PC-3 (cell line): Measurements from ENCODE around the gene GLDC.

Experiments used
- CTCF ChIP-seq: fragments of 300-600 bp; sonication (generic); conservative IDR thresholded peaks from 2 replicates; pipeline ENCODE4 v1.5.1; 2017; ENCODE audit warnings: antibody characterized with exemption, low read depth, mild to moderate bottlenecking, low read length
- EZH2phosphoT487 ChIP-seq: fragments of 300-600 bp; sonication (generic); IDR thresholded peaks from 2 replicates; pipeline ENCODE4 v1.6.1; 2018; ENCODE audit warnings: mild to moderate bottlenecking, antibody characterized with exemption, low read length, borderline replicate concordance

- TF ChIP-seq CTCF (no peak), EZH2phosphoT487 (no peak)
Measured at GRCh38 chr9:6625363-6625762, 20.2 kb downstream of the GLDC start.
